Right lobe of liver (tissue), 6 donors: Measurements from ENCODE around the gene MDFI. TPM values are rescaled to one million over a fixed set of nuclear protein-coding genes. Genes with fewer than 3 reads are reported as not detected.

Experiments
- ATAC-seq, 4 donors: fragments of 200-7000 bp; cut with Tn5 transposase; one replicate each; pipeline ENCODE4 v1.9.1; 2020; ENCODE audit warnings: mild to moderate bottlenecking in 4 of 4, moderate library complexity in 4 of 4
- DNase-seq, 3 donors: peaks; one replicate each; pipeline ENCODE4 v3.0.0-alpha.2; 2020
- H3K27ac ChIP-seq, 3 donors: fragments of 200-600 bp; one replicate each; pipeline ENCODE4 v1.8.0; 2022
- H3K27me3 ChIP-seq, 2 donors: fragments of 200-600 bp; one replicate each; pipeline ENCODE4 v1.8.0; 2022
- H3K36me3 ChIP-seq, 4 donors: fragments of 200-600 bp; sonication (generic) in 1 of 4; one replicate each; pipeline versions ENCODE4 v1.5.1 to v1.8.0; 2017 to 2022; ENCODE audit warnings: control low read depth in 1 of 4
- H3K4me1 ChIP-seq, 4 donors: fragments of 200-600 bp; sonication (generic) in 1 of 4; one replicate each; pipeline versions ENCODE4 v1.5.1 to v1.8.0; 2017 to 2022; ENCODE audit warnings: control low read depth in 1 of 4
- H3K4me3 ChIP-seq, 3 donors: fragments of 200-600 bp; one replicate each; pipeline ENCODE4 v1.8.0; 2022
- H3K9me3 ChIP-seq, 4 donors: fragments of 200-600 bp; sonication (generic) in 1 of 4; one replicate each; pipeline versions ENCODE4 v1.5.1 to v1.8.0; 2017 to 2022; ENCODE audit warnings: control low read depth in 1 of 4
- POLR2A ChIP-seq: fragments of 450-650 bp; IDR thresholded peaks from one replicate; pipeline ENCODE4 v1.6.1; 2017; ENCODE audit warnings: antibody characterized with exemption, mild to moderate bottlenecking
- WGBS: methylation state at CpG from one replicate; pipeline ENCODE4 v1.1.6; 2018; ENCODE audit warnings: low coverage, low lambda C conversion rate; ENCODE audit not compliant: insufficient coverage; ENCODE audit errors: missing lambda C conversion rate; 5-methylcytosine and 5-hydroxymethylcytosine counted together
- intact Hi-C, 2 donors: fragments of 100-400 bp; cut with DNase I; formaldehyde crosslinking; loops; one replicate each; pipeline versions ENCODE4 v1.11.2 to v1.14.1; 2022
- total RNA-seq, 6 experiments: library from RNA; depleted of rRNA in 2 of 6; stranded (reverse); fragments of >200 nt in 2 of 6; fragmentation: NEBNext Ultra II Directional in 3 of 6; extraction: Animal tissue kit (Norgen Biotek cat#: 25700) in 3 of 6; gene quantifications; one replicate each; pipeline versions ENCODE4 v1.1.0 to v1.2.4, GENCODE V29; 2016 to 2023
- TF ChIP-seq, protein P1 (sequence below), 4 donors: fragments of 200-600 bp in 3 of 4; fragments of 450-650 bp in 1 of 4; IDR thresholded peaks; one replicate each; pipeline versions ENCODE4 v1.5.1 to v1.8.0; 2016 to 2022; ENCODE audit warnings: antibody characterized with exemption in 4 of 4, mild to moderate bottlenecking in 2 of 4
- donor health status: DM: no; HTN: yes; CAD: no.
- donor health status: DM: no; HTN: no; CAD: no.
- donor health status: DM: no; HTN: no; CAD: no.
- donor health status: DM: no; HTN: yes; CAD: no.
- donor health status: DM: no; HTN: yes; CAD: no.

The MDFI gene
- total RNA-seq, 6 experiments from 2014 or later: 0.29 to 2.4 (median 1.1) TPM; not detected in 3

DNA sequence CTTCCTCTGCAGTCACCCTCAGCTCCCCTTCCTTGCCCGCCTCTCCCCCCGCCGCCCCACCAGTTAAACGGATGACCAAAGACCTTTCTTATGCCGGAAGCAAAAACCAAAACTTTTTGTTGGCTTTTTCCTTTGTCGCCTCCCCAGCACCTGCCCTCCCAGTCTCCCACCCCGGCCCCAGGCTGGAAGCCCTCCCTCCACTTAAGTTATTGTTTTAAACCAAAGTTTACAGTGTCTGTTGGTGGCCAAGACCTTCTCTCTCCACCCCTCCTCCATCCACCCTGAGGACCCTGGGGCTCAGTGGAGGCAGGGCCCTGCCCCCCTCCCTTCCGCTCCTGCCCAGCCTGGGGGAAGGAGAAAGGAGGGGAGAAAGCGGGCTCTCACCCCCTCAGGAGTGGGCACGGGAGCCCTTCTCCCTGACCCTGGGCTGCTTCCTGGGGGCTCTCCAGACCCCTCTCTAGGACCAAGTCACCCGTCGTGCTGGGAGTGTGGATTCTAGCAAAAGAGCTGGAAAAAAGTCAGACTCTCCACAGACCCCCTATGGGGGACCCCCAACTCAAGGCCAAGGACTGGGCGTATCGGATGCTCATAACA lies 38.3 kb upstream of the MDFI start:
- Histone ChIP-seq H3K9me3 (no peaks in the 10 kb centered on the region), H3K4me1 (peaks cover 0 to 5% (median 0%) of the 10 kb centered on the region in 4 donors), H3K36me3 (peaks cover 0 to 20% (median 0%) of the 10 kb centered on the region in 4 donors), H3K4me3 (no peak overlapping the region), H3K27ac (no peak overlapping the region), H3K27me3 (no peaks in the 10 kb centered on the region)
- intact Hi-C loops: loop anchor here (2.0 to 10.0 kb wide), 3 partner anchors 77 to 175 kb away; no protein-coding TSS in a partner anchor
- WGBS: 84% methylated on average over 7 of the region's 14 CpGs
- DNase-seq: peak in 1 of 3 donors; percentile 27
- ATAC-seq: no peak
- TF ChIP-seq, protein P1, sequence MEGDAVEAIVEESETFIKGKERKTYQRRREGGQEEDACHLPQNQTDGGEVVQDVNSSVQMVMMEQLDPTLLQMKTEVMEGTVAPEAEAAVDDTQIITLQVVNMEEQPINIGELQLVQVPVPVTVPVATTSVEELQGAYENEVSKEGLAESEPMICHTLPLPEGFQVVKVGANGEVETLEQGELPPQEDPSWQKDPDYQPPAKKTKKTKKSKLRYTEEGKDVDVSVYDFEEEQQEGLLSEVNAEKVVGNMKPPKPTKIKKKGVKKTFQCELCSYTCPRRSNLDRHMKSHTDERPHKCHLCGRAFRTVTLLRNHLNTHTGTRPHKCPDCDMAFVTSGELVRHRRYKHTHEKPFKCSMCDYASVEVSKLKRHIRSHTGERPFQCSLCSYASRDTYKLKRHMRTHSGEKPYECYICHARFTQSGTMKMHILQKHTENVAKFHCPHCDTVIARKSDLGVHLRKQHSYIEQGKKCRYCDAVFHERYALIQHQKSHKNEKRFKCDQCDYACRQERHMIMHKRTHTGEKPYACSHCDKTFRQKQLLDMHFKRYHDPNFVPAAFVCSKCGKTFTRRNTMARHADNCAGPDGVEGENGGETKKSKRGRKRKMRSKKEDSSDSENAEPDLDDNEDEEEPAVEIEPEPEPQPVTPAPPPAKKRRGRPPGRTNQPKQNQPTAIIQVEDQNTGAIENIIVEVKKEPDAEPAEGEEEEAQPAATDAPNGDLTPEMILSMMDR (IDR thresholded peaks at IDR 0.05): no peak
- no peak for TF ChIP-seq POLR2A

DNA sequence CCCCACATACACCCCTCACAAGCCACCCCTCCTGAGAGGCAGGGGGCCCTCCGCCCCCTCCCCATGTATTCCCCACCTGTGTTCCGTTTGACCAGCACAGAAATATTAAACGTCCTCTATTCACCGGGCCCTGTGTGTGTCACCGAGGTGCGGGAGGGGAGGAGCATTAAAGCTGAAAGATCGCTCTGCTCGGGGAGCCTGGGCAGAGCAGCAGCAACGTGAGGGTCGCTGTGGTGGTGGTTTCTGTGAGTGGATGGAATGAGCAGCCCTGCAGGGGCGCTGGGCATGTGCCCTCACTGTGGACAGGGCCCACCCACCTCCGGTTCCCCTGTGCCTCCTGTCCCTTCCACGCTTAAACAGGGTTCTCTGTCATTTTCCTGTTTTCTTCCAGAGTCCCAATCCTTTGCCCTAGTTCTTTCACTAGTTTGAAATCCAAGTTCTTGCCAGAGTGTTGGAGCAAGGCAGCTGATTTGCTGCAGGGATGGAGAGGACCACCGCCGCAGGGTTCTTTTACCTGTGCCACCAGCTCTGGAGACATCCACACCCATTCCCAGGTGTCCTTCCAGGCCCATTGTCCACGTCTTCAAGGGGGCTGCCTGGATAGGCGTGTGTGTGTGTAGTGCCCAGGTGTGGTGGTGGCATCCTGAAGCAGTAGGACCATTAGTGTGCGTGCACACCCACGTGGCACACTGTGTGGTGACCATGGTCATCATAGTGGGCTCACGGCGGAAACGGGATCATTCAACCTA lies 37.6 kb upstream of the MDFI start:
- TF ChIP-seq, protein P1 (IDR thresholded peaks at IDR 0.05): no peak
- TF ChIP-seq POLR2A: no peak
- Histone ChIP-seq H3K4me3 (no peak overlapping the region), H3K36me3 (peaks cover 0 to 17% (median 0%) of the 10 kb centered on the region in 4 donors), H3K9me3 (no peaks in the 10 kb centered on the region), H3K4me1 (peaks cover 0 to 5% (median 0%) of the 10 kb centered on the region in 4 donors), H3K27ac (no peak overlapping the region), H3K27me3 (no peaks in the 10 kb centered on the region)
- WGBS: 58% methylated on average over 5 of the region's 22 CpGs
- intact Hi-C loops: loop anchor here (2.0 to 5.0 kb wide), 2 partner anchors 77 to 84 kb away; no protein-coding TSS in a partner anchor
- ATAC-seq: no peak
- no peak for DNase-seq

DNA sequence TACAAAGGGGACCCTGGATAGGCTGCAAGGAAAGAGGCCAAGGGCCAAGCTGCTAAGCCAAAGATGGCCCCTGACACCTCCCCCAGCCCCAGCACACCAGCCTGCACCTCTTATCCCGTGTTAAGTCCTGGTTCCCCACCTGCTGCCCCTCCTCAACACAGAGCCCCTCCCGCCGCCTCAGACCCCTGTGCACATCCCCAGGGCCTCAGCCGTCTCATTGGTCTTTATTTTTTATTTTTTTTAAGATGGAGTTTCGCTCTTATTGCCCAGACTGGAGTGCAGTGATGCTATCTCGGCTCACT lies 37.1 kb upstream of the MDFI start:
- TF ChIP-seq, protein P1 (IDR thresholded peaks at IDR 0.05): no peak
- no peak for TF ChIP-seq POLR2A
- H3K27ac ChIP-seq: no peak overlapping the region
- peaks cover 0 to 5% (median 0%) of the 10 kb centered on the region in 4 donors for H3K4me1 ChIP-seq
- no peak overlapping the region for H3K4me3 ChIP-seq
- H3K36me3 ChIP-seq: peaks cover 0 to 17% (median 0%) of the 10 kb centered on the region in 4 donors
- no peaks in the 10 kb centered on the region for H3K27me3 ChIP-seq
- ATAC-seq (no peak), DNase-seq (no peak)
- intact Hi-C loops: loop anchor here (2.0 to 5.0 kb wide), 2 partner anchors 76 to 84 kb away; no protein-coding TSS in a partner anchor
- no peaks in the 10 kb centered on the region for H3K9me3 ChIP-seq
- WGBS: 91% methylated on average over 6 of the region's 6 CpGs

DNA sequence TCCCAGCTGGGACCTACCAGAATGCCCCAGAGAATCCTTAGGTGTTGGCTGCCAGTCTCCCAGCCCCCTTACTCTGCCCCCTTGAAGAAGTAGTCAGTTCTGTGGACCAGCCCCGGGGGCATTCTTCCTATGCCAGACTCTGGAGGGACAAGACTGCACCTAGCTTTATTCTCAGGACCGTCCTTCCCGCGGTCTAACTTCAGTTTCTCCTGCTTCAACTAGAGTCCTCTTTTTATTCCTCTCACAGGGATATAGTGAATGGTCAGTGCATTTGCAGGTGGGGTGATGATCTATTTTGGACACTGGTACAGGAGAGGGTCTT lies 35.9 kb upstream of the MDFI start:
- ATAC-seq (no peak), DNase-seq (no peak)
- intact Hi-C loops: loop anchor here in 1 of 2 donors (5.0 kb wide), 1 partner anchor 75 kb away; no protein-coding TSS in a partner anchor
- Histone ChIP-seq H3K4me3 (no peak overlapping the region), H3K4me1 (peaks cover 0 to 5% (median 0%) of the 10 kb centered on the region in 4 donors), H3K36me3 (peaks cover 0 to 8% (median 0%) of the 10 kb centered on the region in 4 donors), H3K27ac (no peak overlapping the region), H3K9me3 (no peaks in the 10 kb centered on the region), H3K27me3 (no peaks in the 10 kb centered on the region)
- TF ChIP-seq, protein P1 (IDR thresholded peaks at IDR 0.05): no peak
- no peak for TF ChIP-seq POLR2A
- WGBS: 33% methylated on average over 1 of the region's 4 CpGs
